Cardiac septum (tissue), 1 donor: ENCODE measurements around the gene CDK17. TPM values are rescaled to one million over a fixed set of nuclear protein-coding genes. Genes with fewer than 3 reads are reported as not detected.
"Not testable (repeated sequence)": the region's sequence is repeated elsewhere in the genome, so short reads cannot be mapped to it uniquely, and the experiment has no call there.

Experiments used
- DNase-seq: peaks from one replicate; pipeline ENCODE4 v3.0.0-alpha.2; 2020; ENCODE audit warnings: low spot score
- intact Hi-C: fragments of 100-400 bp; cut with DNase I; formaldehyde crosslinking; loops from one replicate; pipeline ENCODE4 v1.14.0; 2022
- total RNA-seq: library from RNA; stranded (reverse); fragmentation: NEBNext Ultra II Directional; extraction: Animal tissue kit (Norgen Biotek cat#: 25700); gene quantifications from one replicate; pipeline ENCODE4 v1.2.1, GENCODE V29; 2021
- donor health status: DM: no; HTN: no; CAD: no.

Gene CDK17
- total RNA-seq, 1 donor from 2014 or later, result 22.9 TPM

DNA sequence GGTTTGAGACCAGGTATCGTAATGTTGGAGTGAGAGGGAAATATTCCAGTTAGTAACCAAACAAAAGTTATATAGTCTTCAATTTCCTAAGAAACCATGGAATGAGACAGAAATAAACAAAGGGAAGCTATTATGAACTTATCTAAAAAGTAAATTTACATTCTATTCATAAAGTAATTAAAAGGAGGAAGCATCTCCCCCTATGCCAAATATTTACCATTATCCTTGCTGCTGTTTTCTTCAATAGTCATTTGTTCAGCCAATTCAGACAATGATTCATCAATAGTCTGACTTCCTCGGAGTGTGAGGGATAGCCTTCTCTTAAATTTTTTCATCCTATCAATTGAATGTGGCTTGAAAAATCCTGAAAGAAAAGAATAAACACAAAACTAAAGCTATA, 65.7 kb downstream of the CDK17 start:
- DNase-seq, result no peak
- intact Hi-C loops, result no loop called here

DNA sequence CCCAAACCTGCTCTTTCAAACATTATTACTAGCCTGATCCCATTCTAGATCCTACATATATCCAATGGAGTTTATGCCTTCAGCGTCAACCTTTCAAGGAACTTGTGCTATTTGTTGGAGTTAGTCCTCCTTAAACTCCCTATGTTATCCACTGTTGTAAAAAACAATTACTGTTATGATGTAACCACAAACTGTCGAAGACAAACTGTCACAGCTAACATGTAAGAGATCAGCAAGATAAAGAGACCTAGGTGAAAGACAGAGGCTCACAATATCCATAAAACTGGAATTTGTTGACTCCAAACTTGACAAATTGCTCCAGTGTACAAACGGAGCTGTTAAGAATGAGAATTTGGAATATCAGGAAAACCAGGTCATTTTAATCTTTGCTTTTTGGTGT, 70.7 kb downstream of the CDK17 start:
- intact Hi-C loops, result no loop called here
- no peak for DNase-seq

DNA sequence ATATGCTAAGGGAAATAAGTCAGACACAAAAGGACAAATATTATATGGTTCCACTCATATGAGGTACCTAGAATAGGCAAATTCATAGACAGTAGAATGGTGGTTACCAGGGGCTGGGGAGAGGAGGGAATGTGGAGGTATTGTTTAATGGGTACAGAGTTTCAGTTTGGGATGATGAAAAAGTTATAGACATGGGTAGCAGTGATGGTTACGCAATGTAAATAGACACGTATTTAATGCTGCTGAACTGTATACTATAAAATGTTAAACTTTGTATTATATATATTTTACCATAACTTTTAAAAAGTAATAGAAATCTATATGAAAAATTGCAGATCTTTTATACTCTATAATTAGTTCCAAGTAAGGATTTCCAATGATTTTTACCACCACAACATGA, 71.2 kb downstream of the CDK17 start:
- DNase-seq, result no peak
- intact Hi-C loops, result no loop called here

DNA sequence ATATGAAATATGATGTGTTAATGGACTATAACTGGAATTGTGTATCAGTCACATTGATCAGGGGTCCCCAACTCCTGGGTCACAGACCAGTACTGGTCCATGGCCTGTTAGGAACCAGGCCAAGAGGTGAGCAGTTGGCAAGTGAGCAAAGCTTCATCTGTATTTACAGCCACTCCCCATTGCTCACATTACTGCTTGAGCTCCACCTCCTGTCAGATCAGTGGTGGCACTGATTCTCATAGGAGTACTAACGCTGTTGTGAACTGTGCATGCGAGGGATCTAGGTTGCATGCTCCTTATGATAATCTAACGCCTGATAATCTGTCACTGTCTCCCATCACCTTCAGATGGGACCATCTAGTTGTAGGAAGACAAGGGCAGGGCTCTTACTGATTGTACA, 72.3 kb downstream of the CDK17 start:
- intact Hi-C loops, result no loop called here
- DNase-seq, result no peak

DNA sequence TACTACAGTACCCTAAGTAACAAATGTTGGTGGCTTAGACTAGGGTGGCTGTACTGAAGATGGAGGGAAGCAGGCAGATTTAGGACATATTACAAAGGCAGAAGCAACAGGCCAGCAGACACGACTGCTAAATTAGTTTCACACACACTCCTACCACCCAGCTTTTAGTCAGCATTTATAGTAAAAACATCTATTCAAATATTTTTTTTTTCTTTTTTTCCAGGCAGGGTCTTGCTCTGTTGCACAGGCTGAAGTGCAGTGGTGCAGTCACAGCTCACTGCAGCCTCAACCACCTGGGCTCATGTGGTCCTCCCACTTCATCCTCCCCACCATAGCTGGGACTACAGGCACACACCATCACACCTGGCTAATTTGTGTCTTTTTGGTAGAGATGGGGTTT, 72.9 kb downstream of the CDK17 start:
- intact Hi-C loops, result no loop called here
- DNase-seq, result no peak

DNA sequence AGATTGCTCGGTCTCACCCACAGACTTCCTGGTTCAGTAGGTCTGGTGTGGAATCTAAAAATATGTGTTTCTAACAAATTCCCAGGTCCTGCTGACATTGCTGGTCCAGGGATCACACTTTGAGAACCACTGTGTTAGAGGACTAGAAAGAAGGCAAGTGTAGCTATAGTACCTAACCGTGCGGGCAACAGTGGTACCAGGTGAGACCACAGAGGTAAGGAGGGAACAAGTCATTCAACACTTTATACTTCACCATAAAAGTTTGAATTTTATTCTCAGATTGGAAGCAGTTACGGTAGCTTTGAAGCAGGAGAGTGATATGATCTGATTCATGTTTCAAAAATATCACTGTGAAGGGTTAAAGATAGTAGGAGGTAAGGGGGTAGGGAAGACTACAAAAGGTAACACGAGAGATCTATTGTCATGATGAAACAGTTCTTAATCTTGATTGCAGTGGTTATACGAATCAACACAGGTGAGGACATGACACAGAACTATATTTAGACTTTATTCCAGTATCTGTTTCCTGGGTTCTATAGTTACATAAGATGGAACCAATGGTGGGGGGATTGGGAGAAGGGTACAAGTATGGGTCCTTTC, 73.5 kb downstream of the CDK17 start:
- DNase-seq, result no peak
- intact Hi-C loops, result no loop called here

DNA sequence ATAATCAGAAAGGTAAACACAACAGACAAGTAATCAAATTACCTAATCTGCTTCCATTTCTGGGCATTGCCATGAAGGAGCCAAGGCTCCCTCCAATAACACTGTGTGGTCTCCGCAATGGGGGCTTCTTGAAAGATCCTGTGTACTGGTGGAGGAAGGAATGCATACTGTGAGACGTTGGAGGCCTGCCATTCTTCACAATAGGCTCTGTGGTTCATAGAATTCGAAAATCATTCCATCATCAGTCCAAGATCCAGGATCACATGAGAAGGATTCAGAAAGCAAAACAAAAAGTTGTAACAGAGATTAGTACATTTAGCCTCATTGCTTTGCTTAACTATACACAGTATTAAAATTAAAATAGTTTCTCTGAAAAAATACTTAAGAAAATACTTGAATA, 76.3 kb downstream of the CDK17 start:
- intact Hi-C loops, result no loop called here
- no peak for DNase-seq

DNA sequence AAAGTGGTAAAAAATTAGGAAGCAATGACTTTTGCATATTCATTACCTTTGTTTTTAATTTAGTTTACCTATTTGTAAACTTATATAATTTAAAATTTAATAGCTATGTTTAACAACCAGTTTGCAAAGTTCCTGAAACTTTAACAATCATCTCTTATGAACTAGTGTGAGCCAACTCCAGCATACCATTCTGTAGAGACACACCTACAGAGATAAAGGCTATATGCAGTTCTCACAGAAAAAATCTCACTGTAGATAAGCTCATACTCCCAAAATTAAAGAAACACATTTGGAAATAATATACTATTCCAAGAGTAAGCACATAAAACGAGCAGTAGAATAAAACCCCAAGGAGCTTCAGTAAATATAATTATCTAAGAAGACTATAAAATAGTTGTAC, 77.5 kb downstream of the CDK17 start:
- DNase-seq, result no peak
- intact Hi-C loops, result no loop called here

DNA sequence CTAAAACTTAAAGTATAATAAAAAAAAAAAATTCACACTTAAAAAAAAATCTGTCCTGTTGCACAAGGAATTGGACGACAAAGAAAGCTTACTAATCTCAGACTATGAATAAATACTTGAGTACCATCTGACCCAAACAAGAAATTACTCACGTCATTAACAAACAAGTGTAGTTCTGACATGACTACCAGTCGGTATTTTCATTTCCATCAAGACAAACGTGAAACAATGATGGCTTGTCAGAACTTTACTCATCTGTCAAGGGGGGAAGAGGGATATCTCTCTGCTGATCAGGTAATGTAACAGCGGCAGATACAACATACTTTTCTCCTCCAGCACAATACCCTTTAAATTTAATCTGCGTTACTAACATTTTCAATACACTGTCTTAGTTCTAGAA, 78.3 kb downstream of the CDK17 start:
- DNase-seq, result no peak
- intact Hi-C loops, result no loop called here

DNA sequence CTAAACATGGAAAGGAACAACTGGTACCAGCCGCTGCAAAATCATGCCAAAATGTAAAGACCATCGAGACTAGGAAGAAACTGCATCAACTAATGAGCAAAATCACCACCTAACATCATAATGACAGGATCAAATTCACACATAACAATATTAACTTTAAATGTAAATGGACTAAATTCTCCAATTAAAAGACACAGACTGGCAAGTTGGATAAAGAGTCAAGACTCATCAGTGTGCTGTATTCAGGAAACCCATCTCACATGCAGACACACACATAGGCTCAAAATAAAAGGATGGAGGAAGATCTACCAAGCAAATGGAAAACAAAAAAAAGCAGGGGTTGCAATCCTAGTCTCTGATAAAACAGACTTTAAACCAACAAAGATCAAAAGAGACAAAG, 82.4 kb downstream of the CDK17 start:
- intact Hi-C loops, DNase-seq: not testable (repeated sequence)

DNA sequence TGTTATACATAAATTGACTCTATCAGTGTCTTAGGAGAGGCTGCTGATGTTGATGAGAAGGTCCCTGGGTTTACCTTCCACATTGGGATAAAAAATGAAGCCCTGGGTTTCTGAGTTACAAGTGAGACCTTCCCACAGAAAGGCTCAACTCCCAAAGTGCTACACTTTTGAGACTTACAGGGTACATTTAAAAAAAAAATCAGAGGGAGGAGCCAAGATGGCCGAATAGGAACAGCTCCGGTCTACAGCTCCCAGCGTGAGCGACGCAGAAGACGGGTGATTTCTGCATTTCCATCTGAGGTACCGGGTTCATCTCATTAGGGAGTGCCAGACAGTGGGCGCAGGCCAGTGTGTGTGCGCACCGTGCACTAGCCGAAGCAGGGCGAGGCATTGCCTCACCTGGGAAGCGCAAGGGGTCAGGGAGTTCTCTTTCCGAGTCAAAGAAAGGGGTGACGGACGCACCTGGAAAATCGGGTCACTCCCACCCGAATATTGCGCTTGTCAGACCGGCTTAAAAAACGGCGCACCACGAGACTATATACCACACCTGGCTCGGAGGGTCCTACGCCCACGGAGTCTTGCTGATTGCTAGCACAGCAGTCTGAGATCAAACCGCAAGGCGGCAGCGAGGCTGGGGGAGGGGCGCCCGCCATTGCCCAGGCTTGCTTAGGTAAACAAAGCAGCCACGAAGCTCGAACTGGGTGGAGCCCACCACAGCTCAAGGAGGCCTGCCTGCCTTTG, 84.3 kb downstream of the CDK17 start:
- intact Hi-C loops, DNase-seq: not testable (repeated sequence)

DNA sequence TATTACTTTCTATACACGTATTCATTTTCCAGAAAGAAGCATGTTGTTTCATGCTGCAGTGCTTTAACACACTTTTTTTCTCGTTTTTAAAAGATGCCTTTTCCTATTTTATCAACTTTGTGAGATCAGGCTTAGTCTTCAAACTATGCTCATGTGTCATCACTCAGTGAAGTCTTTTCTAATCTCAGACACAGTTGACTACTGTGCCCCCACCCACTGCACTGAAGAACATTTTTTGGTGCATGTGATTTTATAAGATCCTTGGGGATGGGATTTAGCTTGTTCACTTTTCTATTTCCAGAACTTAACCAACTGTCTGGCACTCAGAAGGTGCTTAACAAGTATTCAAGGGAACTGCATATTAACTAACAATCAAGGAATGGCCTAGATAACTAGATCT, 85.5 kb downstream of the CDK17 start:
- DNase-seq, result no peak

DNA sequence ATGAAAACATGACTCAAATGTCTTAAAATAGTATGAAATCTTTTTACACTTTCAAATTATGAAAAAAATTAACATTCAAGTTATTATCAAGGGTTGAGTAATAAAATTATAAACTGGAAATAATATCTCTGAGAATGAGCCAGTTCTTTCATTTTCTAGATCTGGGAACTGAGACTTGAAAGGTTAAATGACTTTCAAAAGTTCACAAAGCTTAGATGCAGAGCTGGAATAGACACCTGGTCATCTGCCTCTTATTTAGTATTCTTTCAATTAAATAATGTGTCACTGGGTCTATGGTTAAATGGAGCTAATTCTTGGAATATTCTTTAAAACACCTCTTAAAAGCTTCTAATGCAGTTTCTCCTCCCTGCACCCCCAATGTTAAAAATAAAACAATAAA, 86.6 kb downstream of the CDK17 start:
- no peak for DNase-seq
- intact Hi-C loops, result no loop called here

More for the DNA sequence above, 85.5 kb downstream of the CDK17 start:
- intact Hi-C loops, result no loop called here

DNA sequence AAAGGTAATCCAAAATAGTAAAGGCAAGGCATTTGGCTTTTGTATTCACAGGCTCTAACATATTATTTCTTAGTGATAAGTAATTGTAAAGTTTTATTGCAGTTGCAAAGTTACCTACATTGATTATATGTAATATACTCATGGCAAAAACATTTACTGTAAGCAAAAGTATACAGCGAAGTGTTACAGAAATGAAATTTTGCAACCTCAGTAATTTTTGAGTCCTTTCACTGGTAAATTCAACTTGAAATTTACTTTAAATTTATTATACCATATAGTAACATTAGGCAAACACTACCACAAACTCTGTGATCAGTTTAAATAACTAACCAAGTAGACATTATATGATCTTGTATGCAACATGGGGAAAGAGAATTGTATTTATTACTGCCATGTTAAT, 89.0 kb downstream of the CDK17 start:
- no peak for DNase-seq
- intact Hi-C loops, result no loop called here

DNA sequence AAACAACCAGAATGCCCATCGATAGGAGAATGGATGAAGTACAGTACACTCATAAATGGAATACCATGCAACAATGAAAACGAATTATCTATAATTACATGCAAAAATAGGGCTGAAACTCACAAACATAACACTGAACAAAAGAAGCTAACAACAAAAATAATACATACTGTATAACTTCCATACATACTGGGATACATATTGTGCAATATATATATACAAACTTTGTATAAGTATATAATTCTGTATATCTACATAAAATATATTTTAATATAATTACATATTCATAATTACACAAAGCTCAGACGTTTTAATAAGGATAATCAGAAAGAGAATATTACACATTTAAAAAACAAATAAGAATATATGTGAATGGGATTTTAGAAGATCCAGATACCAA, 90.2 kb downstream of the CDK17 start:
- intact Hi-C loops, result no loop called here
- DNase-seq, result no peak

DNA sequence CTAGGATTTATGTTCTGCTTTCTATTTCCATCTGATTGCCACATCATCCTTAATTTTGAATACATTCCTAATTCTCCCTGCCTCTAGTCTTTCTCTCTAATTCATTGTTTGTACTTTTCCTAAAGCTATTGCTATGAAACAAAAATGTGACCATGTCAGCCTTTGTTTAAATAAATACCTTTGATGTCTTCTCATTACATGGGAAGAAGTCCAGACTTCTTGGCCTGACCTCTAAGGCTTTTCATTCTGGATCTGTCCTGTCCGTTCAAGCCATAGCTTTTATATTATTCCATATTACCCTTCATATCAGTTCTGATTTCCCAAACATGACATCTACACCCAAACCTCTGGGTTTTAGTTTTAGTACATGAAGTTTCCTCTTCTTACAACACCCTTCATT, 91.4 kb downstream of the CDK17 start:
- intact Hi-C loops, result no loop called here
- no peak for DNase-seq

DNA sequence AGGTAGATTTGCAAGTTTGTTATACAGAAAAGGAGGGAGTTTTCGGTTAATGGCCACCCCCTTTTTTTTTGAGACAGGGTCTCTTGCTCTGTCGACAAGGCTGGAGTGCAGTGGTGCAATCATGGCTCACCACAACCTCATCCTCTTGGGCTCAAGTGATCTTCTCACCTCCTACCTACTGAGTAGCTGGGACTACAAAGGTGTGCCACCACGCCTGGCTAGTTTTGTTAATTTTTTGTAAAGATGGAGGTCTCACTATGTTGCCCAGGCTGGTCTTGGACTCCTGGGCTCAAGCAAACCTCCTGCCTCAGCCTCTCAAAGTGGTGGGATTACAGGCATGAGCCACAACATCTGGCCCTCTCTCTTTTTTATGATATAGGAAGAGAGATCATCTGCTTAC, 94.6 kb downstream of the CDK17 start:
- no peak for DNase-seq
- intact Hi-C loops, result no loop called here

DNA sequence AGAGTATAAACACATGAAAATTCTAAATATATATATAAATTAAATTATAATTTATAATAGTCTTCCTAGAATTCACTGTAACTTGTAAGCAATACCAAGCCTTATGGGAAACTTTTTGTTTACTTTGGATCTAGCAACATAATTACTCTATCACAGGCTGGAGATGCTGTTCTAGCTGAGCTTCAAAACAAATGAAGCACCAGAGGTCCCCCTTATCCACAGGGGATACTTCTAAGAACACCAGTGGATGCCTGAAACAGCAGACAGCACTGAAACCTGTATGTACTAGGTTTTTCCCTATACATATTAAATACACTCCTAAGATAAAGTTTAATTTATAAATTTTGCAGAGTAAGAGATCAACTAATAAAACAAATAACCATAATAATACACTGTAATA, 96.6 kb downstream of the CDK17 start:
- intact Hi-C loops, result no loop called here
- no peak for DNase-seq

DNA sequence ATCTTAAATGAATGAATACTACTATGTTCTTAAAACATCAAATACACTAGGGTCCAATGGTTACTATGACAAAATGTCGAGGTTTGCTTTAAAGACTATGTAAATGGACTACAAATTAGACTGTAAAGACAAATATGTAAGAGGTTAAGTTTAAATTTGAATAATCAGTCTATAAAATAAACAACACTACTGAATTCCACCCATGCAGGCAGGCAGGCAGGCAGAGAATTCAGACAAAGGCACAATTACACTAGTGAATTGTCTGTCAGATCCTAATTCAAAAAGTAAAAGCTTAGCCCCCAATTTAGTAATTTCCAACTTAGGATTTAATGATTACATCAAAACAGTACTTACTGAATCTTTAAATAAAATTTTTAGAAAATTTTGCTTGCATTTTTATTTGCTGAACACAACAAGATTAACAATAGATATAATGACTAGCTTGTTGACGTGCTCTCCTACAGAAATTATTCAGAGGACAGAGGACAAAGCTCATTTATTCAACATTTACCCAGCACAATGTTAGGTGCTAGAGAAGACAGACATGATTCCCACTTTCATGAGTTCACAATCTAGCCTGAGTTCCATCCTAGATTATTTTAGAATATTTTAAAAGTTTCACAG, 97.4 kb downstream of the CDK17 start:
- DNase-seq, result no peak
- intact Hi-C loops, result no loop called here

DNA sequence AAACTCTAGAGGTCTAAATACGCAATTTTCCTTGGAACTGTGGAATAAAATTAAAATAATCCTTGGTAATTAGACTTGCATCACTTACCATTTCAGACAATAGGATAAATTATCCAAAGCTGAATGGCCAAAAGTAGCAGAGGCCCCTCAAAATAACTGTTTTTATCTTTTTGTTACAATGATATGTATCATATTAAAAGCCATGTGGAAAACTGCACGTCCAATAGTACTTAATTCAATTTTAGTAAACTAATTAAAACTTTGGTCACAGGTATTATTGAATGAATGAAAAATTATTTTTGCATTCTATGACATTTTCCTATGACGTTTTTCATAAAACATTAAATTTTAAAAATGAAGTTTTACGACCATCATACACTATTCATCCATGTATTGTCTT, 98.5 kb downstream of the CDK17 start:
- no peak for DNase-seq
- intact Hi-C loops, result no loop called here

DNA sequence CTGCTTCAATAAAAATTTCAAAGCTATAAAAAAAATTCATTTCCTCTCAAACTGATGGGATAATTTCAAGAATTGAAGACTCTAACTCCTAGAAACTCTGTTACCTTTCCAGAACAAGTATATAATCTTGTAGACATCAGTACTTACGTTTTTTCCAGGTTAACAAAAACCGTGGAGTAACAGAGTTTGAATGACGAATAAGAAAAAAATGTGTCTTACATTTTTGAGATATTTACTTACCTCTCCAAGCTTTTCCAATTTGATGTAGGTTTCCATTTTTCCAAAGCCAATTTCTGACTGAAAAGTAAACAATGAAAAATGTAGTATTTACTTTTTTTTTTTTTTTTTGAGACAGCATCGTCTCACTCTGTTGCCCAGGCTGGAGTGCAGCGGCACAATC, 100.2 kb downstream of the CDK17 start:
- DNase-seq, result no peak
- intact Hi-C loops, result no loop called here
